ENCODE data around the gene CKS1B.

GRCh38 chr1:155007251-155007828, 32.9 kb downstream of the CKS1B start:
- TF ChIP-seq KDM1A (IDR thresholded peaks at IDR 0.05; ENCODE audit: low read depth) = no peak
- TF ChIP-seq, protein P1, sequence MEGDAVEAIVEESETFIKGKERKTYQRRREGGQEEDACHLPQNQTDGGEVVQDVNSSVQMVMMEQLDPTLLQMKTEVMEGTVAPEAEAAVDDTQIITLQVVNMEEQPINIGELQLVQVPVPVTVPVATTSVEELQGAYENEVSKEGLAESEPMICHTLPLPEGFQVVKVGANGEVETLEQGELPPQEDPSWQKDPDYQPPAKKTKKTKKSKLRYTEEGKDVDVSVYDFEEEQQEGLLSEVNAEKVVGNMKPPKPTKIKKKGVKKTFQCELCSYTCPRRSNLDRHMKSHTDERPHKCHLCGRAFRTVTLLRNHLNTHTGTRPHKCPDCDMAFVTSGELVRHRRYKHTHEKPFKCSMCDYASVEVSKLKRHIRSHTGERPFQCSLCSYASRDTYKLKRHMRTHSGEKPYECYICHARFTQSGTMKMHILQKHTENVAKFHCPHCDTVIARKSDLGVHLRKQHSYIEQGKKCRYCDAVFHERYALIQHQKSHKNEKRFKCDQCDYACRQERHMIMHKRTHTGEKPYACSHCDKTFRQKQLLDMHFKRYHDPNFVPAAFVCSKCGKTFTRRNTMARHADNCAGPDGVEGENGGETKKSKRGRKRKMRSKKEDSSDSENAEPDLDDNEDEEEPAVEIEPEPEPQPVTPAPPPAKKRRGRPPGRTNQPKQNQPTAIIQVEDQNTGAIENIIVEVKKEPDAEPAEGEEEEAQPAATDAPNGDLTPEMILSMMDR (IDR thresholded peaks at IDR 0.05) = no peak
- TF ChIP-seq, protein P2, sequence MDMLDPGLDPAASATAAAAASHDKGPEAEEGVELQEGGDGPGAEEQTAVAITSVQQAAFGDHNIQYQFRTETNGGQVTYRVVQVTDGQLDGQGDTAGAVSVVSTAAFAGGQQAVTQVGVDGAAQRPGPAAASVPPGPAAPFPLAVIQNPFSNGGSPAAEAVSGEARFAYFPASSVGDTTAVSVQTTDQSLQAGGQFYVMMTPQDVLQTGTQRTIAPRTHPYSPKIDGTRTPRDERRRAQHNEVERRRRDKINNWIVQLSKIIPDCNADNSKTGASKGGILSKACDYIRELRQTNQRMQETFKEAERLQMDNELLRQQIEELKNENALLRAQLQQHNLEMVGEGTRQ (IDR thresholded peaks at IDR 0.05) = no peak
